ENCODE results near the gene RALGAPA2. TPM values are rescaled to one million over a fixed set of nuclear protein-coding genes. Genes with fewer than 3 reads are reported as not detected.

RALGAPA2 gene
- total RNA-seq, 1 experiment from 2014 or later, result 18.2 TPM

- POLR2A ChIA-PET, result no interaction called here
- ATAC-seq (no peak), DNase-seq (ENCODE audit: low spot score) (no peak)
- Mint-ChIP-seq H3K27ac (no peak overlapping the region), H3K9me3 (0 out of 2 replicates have a peak, but pooled peaks cover 3% of the 10 kb centered on the region), H3K4me1 (no peaks in the 10 kb centered on the region), H3K4me3 (no peak overlapping the region), H3K36me3 (peaks cover 7% of the 10 kb centered on the region), H3K27me3 (ENCODE audit: low read depth) (no peaks in the 10 kb centered on the region)
- no peak for TF ChIP-seq CREB1 (CRISPR knock-in tag; IDR thresholded peaks at IDR 0.05)
- no peak for TF ChIP-seq IRF1 (CRISPR knock-in tag; IDR thresholded peaks at IDR 0.05)
- TF ChIP-seq ZSCAN18 (CRISPR knock-in tag; IDR thresholded peaks at IDR 0.05), result no peak
- no peak for TF ChIP-seq E2F4 (CRISPR knock-in tag; IDR thresholded peaks at IDR 0.05; ENCODE audit: borderline replicate concordance, low read depth)
- no peak for TF ChIP-seq MXD4 (CRISPR knock-in tag; IDR thresholded peaks at IDR 0.05; ENCODE audit: borderline replicate concordance)
- TF ChIP-seq, protein P1, sequence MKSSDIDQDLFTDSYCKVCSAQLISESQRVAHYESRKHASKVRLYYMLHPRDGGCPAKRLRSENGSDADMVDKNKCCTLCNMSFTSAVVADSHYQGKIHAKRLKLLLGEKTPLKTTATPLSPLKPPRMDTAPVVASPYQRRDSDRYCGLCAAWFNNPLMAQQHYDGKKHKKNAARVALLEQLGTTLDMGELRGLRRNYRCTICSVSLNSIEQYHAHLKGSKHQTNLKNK (CRISPR knock-in tag; IDR thresholded peaks at IDR 0.05), result no peak
- no peak for TF ChIP-seq ARID4B (CRISPR knock-in tag; IDR thresholded peaks at IDR 0.05; ENCODE audit: borderline replicate concordance)
- TF ChIP-seq TEAD1 (CRISPR knock-in tag; IDR thresholded peaks at IDR 0.05), result no peak
- CTCF ChIA-PET, result no interaction called here
These were observed 164.6 kb downstream of the RALGAPA2 start for GRCh38 chr20:20547876-20548266.

GRCh38 chr20:20547221-20547875 is 165.1 kb downstream of the RALGAPA2 start:
- Mint-ChIP-seq H3K4me3 (no peak overlapping the region), H3K4me1 (no peaks in the 10 kb centered on the region), H3K9me3 (0 out of 2 replicates have a peak, but pooled peaks cover 3% of the 10 kb centered on the region), H3K27ac (no peak overlapping the region), H3K36me3 (peaks cover 10% of the 10 kb centered on the region), H3K27me3 (ENCODE audit: low read depth) (no peaks in the 10 kb centered on the region)
- no peak for ATAC-seq
- ChIA-PET POLR2A (no interaction called here), CTCF (no interaction called here)
- DNase-seq (ENCODE audit: low spot score), result no peak
- no peak for TF ChIP-seq ELF4 (CRISPR knock-in tag; IDR thresholded peaks at IDR 0.05; ENCODE audit: low read depth)
- TF ChIP-seq, protein P1 (CRISPR knock-in tag; IDR thresholded peaks at IDR 0.05), result no peak
- TF ChIP-seq FOXK1 (CRISPR knock-in tag; IDR thresholded peaks at IDR 0.05), result no peak
- no peak for TF ChIP-seq ATF3 (CRISPR knock-in tag; conservative IDR thresholded peaks at IDR 0.05)
- TF ChIP-seq CDX4 (CRISPR knock-in tag; IDR thresholded peaks at IDR 0.05; ENCODE audit: borderline replicate concordance), result no peak
- no peak for TF ChIP-seq TCF7 (CRISPR knock-in tag; IDR thresholded peaks at IDR 0.05; ENCODE audit: low read depth)
- no peak for TF ChIP-seq HMGA2 (CRISPR knock-in tag; IDR thresholded peaks at IDR 0.05)
- TF ChIP-seq CREB1 (CRISPR knock-in tag; IDR thresholded peaks at IDR 0.05), result no peak
- TF ChIP-seq FOXJ3 (CRISPR knock-in tag; IDR thresholded peaks at IDR 0.05; ENCODE audit: borderline replicate concordance), result no peak
- TF ChIP-seq MAX (CRISPR knock-in tag; IDR thresholded peaks at IDR 0.05), result no peak
- TF ChIP-seq, protein P2, sequence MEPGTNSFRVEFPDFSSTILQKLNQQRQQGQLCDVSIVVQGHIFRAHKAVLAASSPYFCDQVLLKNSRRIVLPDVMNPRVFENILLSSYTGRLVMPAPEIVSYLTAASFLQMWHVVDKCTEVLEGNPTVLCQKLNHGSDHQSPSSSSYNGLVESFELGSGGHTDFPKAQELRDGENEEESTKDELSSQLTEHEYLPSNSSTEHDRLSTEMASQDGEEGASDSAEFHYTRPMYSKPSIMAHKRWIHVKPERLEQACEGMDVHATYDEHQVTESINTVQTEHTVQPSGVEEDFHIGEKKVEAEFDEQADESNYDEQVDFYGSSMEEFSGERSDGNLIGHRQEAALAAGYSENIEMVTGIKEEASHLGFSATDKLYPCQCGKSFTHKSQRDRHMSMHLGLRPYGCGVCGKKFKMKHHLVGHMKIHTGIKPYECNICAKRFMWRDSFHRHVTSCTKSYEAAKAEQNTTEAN (CRISPR knock-in tag; IDR thresholded peaks at IDR 0.05), result no peak
- TF ChIP-seq CBFB (CRISPR knock-in tag; IDR thresholded peaks at IDR 0.05; ENCODE audit: low read depth), result no peak
- TF ChIP-seq GTF2I (CRISPR knock-in tag; conservative IDR thresholded peaks at IDR 0.05), result no peak
